GM10266 (cell line): Measurements from ENCODE around the gene SVEP1.

ENCODE experiments used
- DNase-seq: peaks from one replicate; pipeline ENCODE4 v3.0.0; 2012; ENCODE audit errors: extremely low spot score
- TF ChIP-seq, protein P1 (sequence below): IDR thresholded peaks from 2 replicates; pipeline ENCODE4 v1.5.1; 2012; ENCODE audit warnings: mild to moderate bottlenecking, low read depth; ENCODE audit not compliant: control insufficient read depth, insufficient read depth; ENCODE audit errors: missing control alignments

Gene SVEP1

DNA sequence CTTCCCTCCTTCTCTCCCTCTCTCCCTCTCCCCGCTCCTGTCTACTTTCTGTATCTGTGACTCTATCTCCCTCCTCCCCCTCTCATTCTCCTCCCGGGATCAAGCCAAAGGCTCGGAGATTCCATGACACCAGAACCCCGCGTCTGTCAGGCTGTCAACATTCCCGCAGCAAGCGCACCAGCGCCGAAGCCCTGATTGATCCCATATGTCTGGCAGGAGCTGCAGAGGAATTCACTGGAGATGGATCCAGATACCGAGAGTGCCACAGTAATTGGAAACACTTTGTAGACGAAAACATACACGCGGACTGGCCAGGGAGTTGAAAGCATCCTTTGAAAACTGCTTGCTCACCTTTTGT lies 300 bp upstream of the SVEP1 start:
- TF ChIP-seq, protein P1, sequence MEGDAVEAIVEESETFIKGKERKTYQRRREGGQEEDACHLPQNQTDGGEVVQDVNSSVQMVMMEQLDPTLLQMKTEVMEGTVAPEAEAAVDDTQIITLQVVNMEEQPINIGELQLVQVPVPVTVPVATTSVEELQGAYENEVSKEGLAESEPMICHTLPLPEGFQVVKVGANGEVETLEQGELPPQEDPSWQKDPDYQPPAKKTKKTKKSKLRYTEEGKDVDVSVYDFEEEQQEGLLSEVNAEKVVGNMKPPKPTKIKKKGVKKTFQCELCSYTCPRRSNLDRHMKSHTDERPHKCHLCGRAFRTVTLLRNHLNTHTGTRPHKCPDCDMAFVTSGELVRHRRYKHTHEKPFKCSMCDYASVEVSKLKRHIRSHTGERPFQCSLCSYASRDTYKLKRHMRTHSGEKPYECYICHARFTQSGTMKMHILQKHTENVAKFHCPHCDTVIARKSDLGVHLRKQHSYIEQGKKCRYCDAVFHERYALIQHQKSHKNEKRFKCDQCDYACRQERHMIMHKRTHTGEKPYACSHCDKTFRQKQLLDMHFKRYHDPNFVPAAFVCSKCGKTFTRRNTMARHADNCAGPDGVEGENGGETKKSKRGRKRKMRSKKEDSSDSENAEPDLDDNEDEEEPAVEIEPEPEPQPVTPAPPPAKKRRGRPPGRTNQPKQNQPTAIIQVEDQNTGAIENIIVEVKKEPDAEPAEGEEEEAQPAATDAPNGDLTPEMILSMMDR, result no peak
- no peak for DNase-seq

DNA sequence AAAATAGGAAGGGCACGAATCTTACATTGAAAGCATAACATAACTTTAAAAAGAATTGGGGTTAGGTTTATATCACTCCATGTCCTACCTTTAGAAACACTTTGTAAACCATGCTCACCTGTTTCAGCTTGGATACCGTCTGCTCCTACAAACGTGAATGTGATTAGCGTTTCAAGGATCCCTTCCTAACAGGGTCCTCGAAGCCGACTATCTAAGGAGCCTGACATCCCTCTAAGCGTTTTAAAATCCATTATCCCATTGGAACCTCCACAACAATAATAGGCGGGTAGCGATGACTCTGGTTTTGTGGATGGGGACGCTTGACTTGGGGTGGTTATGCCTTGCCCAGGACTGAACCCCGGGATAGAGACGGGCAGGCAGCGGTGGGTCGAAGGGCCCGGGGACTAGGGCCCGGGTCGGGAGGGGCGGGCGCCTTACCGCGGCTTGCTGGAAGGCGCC lies 937 bp downstream of the SVEP1 start:
- TF ChIP-seq, protein P1, result no peak
- no peak for DNase-seq

DNA sequence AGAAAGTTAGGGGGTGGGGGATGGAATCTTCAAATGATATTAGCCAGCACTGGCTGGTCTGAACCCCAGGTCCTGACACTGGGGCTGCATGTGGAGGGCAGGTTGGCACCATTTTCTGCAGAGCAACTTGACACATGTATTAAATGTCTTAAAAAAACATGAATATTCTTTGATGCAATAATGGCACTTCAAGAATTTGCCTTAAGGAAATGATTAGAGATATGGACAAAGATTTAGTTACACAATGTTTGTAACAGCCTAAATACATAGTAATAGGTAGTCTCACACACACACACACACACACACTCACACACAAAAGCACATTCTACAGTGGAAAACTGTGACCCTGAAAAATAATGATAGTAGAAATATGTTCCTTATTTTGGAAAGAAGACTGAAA lies 3.6 kb downstream of the SVEP1 start:
- TF ChIP-seq, protein P1, result no peak
- no peak for DNase-seq

DNA sequence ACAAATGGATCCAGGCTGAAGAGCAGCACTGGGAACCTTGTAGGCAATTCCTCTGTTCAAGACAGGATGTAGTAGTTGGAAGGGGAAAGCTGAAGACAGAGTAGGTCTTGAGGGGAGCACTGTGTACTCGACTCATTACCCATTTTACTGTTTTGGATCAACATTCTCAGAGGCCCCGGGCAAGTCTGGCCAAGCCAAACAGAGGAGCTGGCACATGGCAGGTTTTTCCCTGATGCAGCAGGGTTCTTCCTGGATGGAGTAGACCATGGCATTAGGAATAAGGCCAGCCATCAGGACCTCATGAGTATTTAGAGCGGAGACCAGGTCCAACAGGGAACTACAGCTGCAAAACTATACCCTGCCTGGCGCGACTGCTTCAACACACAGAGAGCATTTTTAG lies 4.4 kb downstream of the SVEP1 start:
- TF ChIP-seq, protein P1, result no peak
- DNase-seq, result no peak

DNA sequence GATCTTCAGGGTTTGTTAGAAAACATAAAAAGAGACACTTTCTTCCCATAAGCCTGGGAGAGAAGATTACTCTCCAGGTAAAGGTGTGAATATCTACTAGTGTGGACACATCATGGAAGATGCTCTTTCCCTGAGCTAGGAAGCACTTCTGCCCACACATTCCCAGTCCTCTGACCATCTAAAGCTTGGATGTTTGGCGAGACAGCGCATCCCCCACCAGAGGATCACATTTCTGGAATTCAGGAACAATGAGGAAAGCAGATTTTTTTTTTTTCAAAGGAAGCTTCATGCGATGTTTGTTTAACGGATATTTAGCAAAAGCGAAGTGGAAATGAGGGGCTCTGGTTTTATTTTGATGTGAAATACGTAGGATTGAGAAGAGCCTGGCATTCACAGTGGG lies 6.2 kb downstream of the SVEP1 start:
- no peak for DNase-seq
- TF ChIP-seq, protein P1, result no peak

DNA sequence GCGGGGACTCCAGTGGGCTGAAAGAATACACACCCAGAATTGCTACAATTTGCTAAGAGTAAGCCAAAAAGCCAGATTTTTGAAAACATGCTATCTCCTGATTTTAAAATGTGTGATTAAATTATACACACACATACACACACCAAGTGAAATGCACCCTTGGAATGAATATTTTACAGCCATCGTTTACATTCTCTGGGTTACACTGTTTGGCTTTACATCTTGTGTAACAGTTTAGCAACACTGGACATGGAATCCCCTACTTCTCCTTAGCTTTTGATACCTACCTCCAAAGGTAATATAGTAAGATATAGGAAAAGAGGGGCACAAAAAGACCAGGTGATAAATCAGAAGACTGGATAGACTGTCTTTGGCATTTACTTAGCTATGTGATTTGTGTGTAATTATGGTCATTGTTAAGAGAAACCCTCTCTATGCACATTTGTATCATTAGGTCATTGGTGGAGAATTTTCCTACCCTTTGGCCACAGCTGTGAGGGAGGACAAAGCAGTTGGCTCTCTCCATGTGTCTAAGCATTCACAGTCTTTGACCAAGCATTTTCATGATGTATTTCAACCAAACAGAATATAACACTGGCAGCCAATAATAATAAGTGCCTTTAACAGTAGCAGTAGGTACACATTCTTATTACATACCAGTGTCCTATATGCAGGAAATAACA lies 7.6 kb downstream of the SVEP1 start:
- TF ChIP-seq, protein P1, result no peak
- DNase-seq, result no peak

DNA sequence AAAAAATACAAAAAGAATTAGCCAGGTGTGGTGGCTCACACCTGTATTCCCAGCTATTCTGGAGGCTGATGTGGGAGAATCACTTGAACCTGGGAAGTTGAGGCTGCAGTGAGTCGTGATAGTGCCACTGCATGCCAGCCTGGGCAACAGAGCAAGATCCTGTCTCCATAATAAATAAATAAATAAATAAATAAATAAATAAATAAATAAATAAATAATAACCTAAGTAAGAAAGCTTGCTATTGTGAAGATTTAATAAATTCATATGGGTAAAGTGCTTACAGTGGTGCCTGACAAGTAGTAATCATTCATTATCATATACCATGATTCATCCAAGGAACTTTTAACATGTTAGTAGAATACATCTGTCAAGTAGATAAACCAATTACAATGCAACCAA lies 13.4 kb downstream of the SVEP1 start:
- TF ChIP-seq, protein P1, result no peak
- no peak for DNase-seq
